ENCODE results near the gene CXCL3. TPM values are rescaled to one million over a fixed set of nuclear protein-coding genes. Genes with fewer than 3 reads are reported as not detected.
"Not testable (repeated sequence)": the region's sequence is repeated elsewhere in the genome, so short reads cannot be mapped to it uniquely, and the experiment has no call there.

The CXCL3 gene
- total RNA-seq, 2 donors from 2014 or later = 1.4 to 4.8 TPM

GRCh38 chr4:74081035-74081434 lies 42.5 kb upstream of the CXCL3 start:
- H3K4me3 ChIP-seq = no peak overlapping the region
- no peaks in the 10 kb centered on the region for H3K27me3 ChIP-seq (replicated peaks; ENCODE audit: insufficient read depth)
- no peak overlapping the region for H3K27ac ChIP-seq
- 79% methylated on average over 3 of the region's 3 CpGs for WGBS
- no peaks in the 10 kb centered on the region for H3K9me3 ChIP-seq
- no peak for DNase-seq (ENCODE audit: low spot score)
- no peaks in the 10 kb centered on the region for H3K4me1 ChIP-seq (replicated peaks)
- no peaks in the 10 kb centered on the region for H3K36me3 ChIP-seq
- TF ChIP-seq POLR2A (IDR thresholded peaks at IDR 0.05) = no peak
- TF ChIP-seq POLR2AphosphoS5 (IDR thresholded peaks at IDR 0.05) = no peak
- TF ChIP-seq CTCF (IDR thresholded peaks at IDR 0.05) = no peak
- intact Hi-C loops (cut with DNase I) = no loop called here

GRCh38 chr4:74080351-74080750 lies 41.9 kb upstream of the CXCL3 start:
- H3K27me3 ChIP-seq (replicated peaks; ENCODE audit: insufficient read depth); intact Hi-C loops (cut with DNase I); H3K36me3 ChIP-seq; H3K4me1 ChIP-seq (replicated peaks); H3K9me3 ChIP-seq; H3K4me3 ChIP-seq; DNase-seq (ENCODE audit: low spot score); H3K27ac ChIP-seq: not testable (repeated sequence)
- 95% methylated on average over 2 of the region's 2 CpGs for WGBS

GRCh38 chr4:74079024-74079423 lies 40.5 kb upstream of the CXCL3 start:
- H3K4me1 ChIP-seq (replicated peaks); H3K27me3 ChIP-seq (replicated peaks; ENCODE audit: insufficient read depth); H3K27ac ChIP-seq; intact Hi-C loops (cut with DNase I); H3K4me3 ChIP-seq; DNase-seq (ENCODE audit: low spot score); H3K9me3 ChIP-seq; H3K36me3 ChIP-seq: not testable (repeated sequence)
- 65% methylated on average over 2 of the region's 2 CpGs for WGBS

- TF ChIP-seq POLR2AphosphoS5 (IDR thresholded peaks at IDR 0.05) = no peak
- intact Hi-C loops (cut with DNase I) = no loop called here
Observed at GRCh38 chr4:74073358-74073757, 34.9 kb upstream of the CXCL3 start.

GRCh38 chr4:74072739-74073138 lies 34.2 kb upstream of the CXCL3 start:
- Histone ChIP-seq H3K4me1 (replicated peaks) (no peaks in the 10 kb centered on the region), H3K36me3 (no peaks in the 10 kb centered on the region), H3K9me3 (no peaks in the 10 kb centered on the region), H3K4me3 (no peak overlapping the region), H3K27ac (no peak overlapping the region), H3K27me3 (replicated peaks; ENCODE audit: insufficient read depth) (no peaks in the 10 kb centered on the region)
- WGBS = 97% methylated on average over 1 of the region's 1 CpG
- no peak for DNase-seq (ENCODE audit: low spot score)
- no peak for TF ChIP-seq CTCF (IDR thresholded peaks at IDR 0.05)
- TF ChIP-seq POLR2A (IDR thresholded peaks at IDR 0.05) = no peak
- no peak for TF ChIP-seq POLR2AphosphoS5 (IDR thresholded peaks at IDR 0.05)
- intact Hi-C loops (cut with DNase I) = no loop called here

More at GRCh38 chr4:74073358-74073757, 34.9 kb upstream of the CXCL3 start:
- no peak for DNase-seq (ENCODE audit: low spot score)
- Histone ChIP-seq H3K27me3 (replicated peaks; ENCODE audit: insufficient read depth) (no peaks in the 10 kb centered on the region), H3K36me3 (no peaks in the 10 kb centered on the region), H3K4me1 (replicated peaks) (no peaks in the 10 kb centered on the region), H3K9me3 (no peaks in the 10 kb centered on the region), H3K27ac (no peak overlapping the region), H3K4me3 (no peak overlapping the region)

GRCh38 chr4:74067586-74067985 lies 29.1 kb upstream of the CXCL3 start:
- TF ChIP-seq CTCF (IDR thresholded peaks at IDR 0.05) (no peak), POLR2A (IDR thresholded peaks at IDR 0.05) (no peak), POLR2AphosphoS5 (IDR thresholded peaks at IDR 0.05) (no peak)
- no peak for DNase-seq (ENCODE audit: low spot score)
- no peaks in the 10 kb centered on the region for H3K9me3 ChIP-seq
- intact Hi-C loops (cut with DNase I) = no loop called here
- H3K27ac ChIP-seq = no peak overlapping the region
- H3K4me1 ChIP-seq (replicated peaks) = no peaks in the 10 kb centered on the region
- H3K27me3 ChIP-seq (replicated peaks; ENCODE audit: insufficient read depth) = no peaks in the 10 kb centered on the region
- H3K4me3 ChIP-seq = no peak overlapping the region
- no peaks in the 10 kb centered on the region for H3K36me3 ChIP-seq
